ENCODE measurements around the gene RFX2.

The RFX2 gene

DNA sequence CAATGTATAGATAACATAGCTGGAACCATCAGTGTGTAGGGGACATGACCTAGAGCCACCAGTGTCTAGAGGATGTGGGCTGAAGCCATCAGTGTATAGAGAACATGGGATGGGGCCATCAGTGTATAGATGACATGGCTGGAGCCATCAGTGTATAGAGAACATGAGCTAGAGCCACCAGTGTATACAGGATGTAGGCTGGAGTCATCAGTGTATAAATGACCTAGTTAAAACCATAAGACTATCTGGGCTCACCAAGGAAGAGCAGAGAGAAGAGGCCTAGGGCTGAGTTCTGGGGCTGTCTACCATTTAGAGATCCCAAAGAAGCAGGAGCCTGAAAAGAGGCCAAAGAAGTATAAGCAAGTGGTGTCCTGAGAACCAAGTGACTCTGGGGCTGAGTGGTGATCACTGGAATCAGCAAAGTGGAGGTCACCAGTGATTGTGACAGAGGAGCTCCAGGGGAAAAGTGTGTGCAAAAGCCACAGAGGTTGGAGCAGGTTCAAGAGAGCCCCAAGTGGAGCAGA is 41.0 kb downstream of the RFX2 start:
- no peak for ATAC-seq
- no peak for TF ChIP-seq ZFP3 (CRISPR knock-in tag; IDR thresholded peaks at IDR 0.05)
- TF ChIP-seq, protein P1, sequence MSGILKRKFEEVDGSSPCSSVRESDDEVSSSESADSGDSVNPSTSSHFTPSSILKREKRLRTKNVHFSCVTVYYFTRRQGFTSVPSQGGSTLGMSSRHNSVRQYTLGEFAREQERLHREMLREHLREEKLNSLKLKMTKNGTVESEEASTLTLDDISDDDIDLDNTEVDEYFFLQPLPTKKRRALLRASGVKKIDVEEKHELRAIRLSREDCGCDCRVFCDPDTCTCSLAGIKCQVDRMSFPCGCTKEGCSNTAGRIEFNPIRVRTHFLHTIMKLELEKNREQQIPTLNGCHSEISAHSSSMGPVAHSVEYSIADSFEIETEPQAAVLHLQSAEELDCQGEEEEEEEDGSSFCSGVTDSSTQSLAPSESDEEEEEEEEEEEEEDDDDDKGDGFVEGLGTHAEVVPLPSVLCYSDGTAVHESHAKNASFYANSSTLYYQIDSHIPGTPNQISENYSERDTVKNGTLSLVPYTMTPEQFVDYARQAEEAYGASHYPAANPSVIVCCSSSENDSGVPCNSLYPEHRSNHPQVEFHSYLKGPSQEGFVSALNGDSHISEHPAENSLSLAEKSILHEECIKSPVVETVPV (CRISPR knock-in tag; IDR thresholded peaks at IDR 0.05) = no peak
- TF ChIP-seq GLIS3 (CRISPR knock-in tag; IDR thresholded peaks at IDR 0.05) = no peak
- no peak for TF ChIP-seq RARB (CRISPR knock-in tag; IDR thresholded peaks at IDR 0.05)
- no peak for TF ChIP-seq TOX (CRISPR knock-in tag; IDR thresholded peaks at IDR 0.05; ENCODE audit: borderline replicate concordance)
- TF ChIP-seq, protein P2, sequence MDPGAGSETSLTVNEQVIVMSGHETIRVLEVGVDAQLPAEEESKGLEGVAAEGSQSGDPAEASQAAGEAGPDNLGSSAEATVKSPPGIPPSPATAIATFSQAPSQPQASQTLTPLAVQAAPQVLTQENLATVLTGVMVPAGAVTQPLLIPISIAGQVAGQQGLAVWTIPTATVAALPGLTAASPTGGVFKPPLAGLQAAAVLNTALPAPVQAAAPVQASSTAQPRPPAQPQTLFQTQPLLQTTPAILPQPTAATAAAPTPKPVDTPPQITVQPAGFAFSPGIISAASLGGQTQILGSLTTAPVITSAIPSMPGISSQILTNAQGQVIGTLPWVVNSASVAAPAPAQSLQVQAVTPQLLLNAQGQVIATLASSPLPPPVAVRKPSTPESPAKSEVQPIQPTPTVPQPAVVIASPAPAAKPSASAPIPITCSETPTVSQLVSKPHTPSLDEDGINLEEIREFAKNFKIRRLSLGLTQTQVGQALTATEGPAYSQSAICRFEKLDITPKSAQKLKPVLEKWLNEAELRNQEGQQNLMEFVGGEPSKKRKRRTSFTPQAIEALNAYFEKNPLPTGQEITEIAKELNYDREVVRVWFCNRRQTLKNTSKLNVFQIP (CRISPR knock-in tag; IDR thresholded peaks at IDR 0.05; ENCODE audit: borderline replicate concordance, low read depth) = no peak
- no peak for TF ChIP-seq ZNF70 (CRISPR knock-in tag; IDR thresholded peaks at IDR 0.05)
- TF ChIP-seq, protein P3, sequence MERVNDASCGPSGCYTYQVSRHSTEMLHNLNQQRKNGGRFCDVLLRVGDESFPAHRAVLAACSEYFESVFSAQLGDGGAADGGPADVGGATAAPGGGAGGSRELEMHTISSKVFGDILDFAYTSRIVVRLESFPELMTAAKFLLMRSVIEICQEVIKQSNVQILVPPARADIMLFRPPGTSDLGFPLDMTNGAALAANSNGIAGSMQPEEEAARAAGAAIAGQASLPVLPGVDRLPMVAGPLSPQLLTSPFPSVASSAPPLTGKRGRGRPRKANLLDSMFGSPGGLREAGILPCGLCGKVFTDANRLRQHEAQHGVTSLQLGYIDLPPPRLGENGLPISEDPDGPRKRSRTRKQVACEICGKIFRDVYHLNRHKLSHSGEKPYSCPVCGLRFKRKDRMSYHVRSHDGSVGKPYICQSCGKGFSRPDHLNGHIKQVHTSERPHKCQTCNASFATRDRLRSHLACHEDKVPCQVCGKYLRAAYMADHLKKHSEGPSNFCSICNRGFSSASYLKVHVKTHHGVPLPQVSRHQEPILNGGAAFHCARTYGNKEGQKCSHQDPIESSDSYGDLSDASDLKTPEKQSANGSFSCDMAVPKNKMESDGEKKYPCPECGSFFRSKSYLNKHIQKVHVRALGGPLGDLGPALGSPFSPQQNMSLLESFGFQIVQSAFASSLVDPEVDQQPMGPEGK (CRISPR knock-in tag; IDR thresholded peaks at IDR 0.05; ENCODE audit: borderline replicate concordance) = no peak
- no peak for TF ChIP-seq ZNF8 (CRISPR knock-in tag; IDR thresholded peaks at IDR 0.05)
- no peak for TF ChIP-seq TCF4 (CRISPR knock-in tag; IDR thresholded peaks at IDR 0.05; ENCODE audit: borderline replicate concordance)
- no peak for TF ChIP-seq SNAI2 (CRISPR knock-in tag; IDR thresholded peaks at IDR 0.05)
- TF ChIP-seq OSR1 (CRISPR knock-in tag; IDR thresholded peaks at IDR 0.05) = no peak
- no peak for TF ChIP-seq ZNF565 (CRISPR knock-in tag; conservative IDR thresholded peaks at IDR 0.05; ENCODE audit: low read depth)
- TF ChIP-seq ESRRG (CRISPR knock-in tag; IDR thresholded peaks at IDR 0.05) = no peak
- TF ChIP-seq ARNTL (CRISPR knock-in tag; IDR thresholded peaks at IDR 0.05; ENCODE audit: borderline replicate concordance, low read depth) = no peak

DNA sequence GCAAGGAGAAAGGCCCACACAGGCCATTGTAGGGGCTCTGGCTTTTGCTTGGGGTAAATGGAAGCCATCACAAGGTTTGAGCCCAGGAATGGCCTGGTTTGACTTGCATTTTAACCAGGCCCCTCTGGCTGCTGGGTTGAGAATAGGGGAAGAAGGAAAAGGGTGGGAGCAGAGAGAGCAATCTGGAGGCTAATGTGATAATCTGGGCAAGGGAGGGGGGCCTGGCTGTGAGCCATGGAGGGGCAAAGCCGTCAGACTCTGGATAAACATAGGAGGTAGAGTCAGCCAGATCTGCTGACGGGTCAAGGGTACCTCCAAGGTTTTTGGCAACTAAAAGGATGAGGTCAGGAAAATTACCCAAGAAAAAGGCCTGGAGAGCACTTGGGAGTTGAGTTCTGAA is 41.6 kb downstream of the RFX2 start:
- no peak for ATAC-seq
- TF ChIP-seq, protein P1 (CRISPR knock-in tag; IDR thresholded peaks at IDR 0.05) = no peak
- TF ChIP-seq, protein P4, sequence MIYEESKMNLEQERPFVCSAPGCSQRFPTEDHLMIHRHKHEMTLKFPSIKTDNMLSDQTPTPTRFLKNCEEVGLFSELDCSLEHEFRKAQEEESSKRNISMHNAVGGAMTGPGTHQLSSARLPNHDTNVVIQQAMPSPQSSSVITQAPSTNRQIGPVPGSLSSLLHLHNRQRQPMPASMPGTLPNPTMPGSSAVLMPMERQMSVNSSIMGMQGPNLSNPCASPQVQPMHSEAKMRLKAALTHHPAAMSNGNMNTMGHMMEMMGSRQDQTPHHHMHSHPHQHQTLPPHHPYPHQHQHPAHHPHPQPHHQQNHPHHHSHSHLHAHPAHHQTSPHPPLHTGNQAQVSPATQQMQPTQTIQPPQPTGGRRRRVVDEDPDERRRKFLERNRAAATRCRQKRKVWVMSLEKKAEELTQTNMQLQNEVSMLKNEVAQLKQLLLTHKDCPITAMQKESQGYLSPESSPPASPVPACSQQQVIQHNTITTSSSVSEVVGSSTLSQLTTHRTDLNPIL (CRISPR knock-in tag; IDR thresholded peaks at IDR 0.05; ENCODE audit: low read depth) = no peak
- TF ChIP-seq TCF4 (CRISPR knock-in tag; IDR thresholded peaks at IDR 0.05; ENCODE audit: borderline replicate concordance) (no peak), ZNF8 (CRISPR knock-in tag; IDR thresholded peaks at IDR 0.05) (no peak), ZC3H10 (CRISPR knock-in tag; IDR thresholded peaks at IDR 0.05) (no peak), ZFP3 (CRISPR knock-in tag; IDR thresholded peaks at IDR 0.05) (no peak), ISL1 (CRISPR knock-in tag; IDR thresholded peaks at IDR 0.05) (no peak), SNAI2 (CRISPR knock-in tag; IDR thresholded peaks at IDR 0.05) (no peak), ZFP30 (CRISPR knock-in tag; IDR thresholded peaks at IDR 0.05) (no peak), RARB (CRISPR knock-in tag; IDR thresholded peaks at IDR 0.05) (no peak), CSDC2 (CRISPR knock-in tag; IDR thresholded peaks at IDR 0.05) (no peak), PPARA (CRISPR knock-in tag; IDR thresholded peaks at IDR 0.05; ENCODE audit: borderline replicate concordance) (no peak), OSR1 (CRISPR knock-in tag; IDR thresholded peaks at IDR 0.05) (no peak), GLIS3 (CRISPR knock-in tag; IDR thresholded peaks at IDR 0.05) (no peak), TOX (CRISPR knock-in tag; IDR thresholded peaks at IDR 0.05; ENCODE audit: borderline replicate concordance) (no peak), BACH2 (CRISPR knock-in tag; IDR thresholded peaks at IDR 0.05; ENCODE audit: borderline replicate concordance) (no peak), ARNTL (CRISPR knock-in tag; IDR thresholded peaks at IDR 0.05; ENCODE audit: borderline replicate concordance, low read depth) (no peak)
- TF ChIP-seq, protein P5, sequence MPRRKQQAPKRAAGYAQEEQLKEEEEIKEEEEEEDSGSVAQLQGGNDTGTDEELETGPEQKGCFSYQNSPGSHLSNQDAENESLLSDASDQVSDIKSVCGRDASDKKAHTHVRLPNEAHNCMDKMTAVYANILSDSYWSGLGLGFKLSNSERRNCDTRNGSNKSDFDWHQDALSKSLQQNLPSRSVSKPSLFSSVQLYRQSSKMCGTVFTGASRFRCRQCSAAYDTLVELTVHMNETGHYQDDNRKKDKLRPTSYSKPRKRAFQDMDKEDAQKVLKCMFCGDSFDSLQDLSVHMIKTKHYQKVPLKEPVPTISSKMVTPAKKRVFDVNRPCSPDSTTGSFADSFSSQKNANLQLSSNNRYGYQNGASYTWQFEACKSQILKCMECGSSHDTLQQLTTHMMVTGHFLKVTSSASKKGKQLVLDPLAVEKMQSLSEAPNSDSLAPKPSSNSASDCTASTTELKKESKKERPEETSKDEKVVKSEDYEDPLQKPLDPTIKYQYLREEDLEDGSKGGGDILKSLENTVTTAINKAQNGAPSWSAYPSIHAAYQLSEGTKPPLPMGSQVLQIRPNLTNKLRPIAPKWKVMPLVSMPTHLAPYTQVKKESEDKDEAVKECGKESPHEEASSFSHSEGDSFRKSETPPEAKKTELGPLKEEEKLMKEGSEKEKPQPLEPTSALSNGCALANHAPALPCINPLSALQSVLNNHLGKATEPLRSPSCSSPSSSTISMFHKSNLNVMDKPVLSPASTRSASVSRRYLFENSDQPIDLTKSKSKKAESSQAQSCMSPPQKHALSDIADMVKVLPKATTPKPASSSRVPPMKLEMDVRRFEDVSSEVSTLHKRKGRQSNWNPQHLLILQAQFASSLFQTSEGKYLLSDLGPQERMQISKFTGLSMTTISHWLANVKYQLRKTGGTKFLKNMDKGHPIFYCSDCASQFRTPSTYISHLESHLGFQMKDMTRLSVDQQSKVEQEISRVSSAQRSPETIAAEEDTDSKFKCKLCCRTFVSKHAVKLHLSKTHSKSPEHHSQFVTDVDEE (CRISPR knock-in tag; IDR thresholded peaks at IDR 0.05) = no peak
- TF ChIP-seq, protein P2 (CRISPR knock-in tag; IDR thresholded peaks at IDR 0.05; ENCODE audit: borderline replicate concordance, low read depth) = no peak
- TF ChIP-seq, protein P3 (CRISPR knock-in tag; IDR thresholded peaks at IDR 0.05; ENCODE audit: borderline replicate concordance) = no peak
